Common myeloid progenitor, CD34-positive (primary cell): ENCODE results near the gene TMEM120A.

Experiments
- CTCF ChIA-PET: fragments of 350-600 bp; sonication (Branson Sonifier 250); formaldehyde crosslinking; loops from one replicate; lab custom pipeline; 2021; ENCODE audit warnings: antibody characterized with exemption; lab: Charles Lee
- POLR2A ChIA-PET: fragments of 350-600 bp; sonication (Branson Sonifier 250); formaldehyde crosslinking; loops from one replicate; lab custom pipeline; 2021; ENCODE audit warnings: antibody characterized with exemption; lab: Charles Lee
- DNase-seq, 3 donors: peaks; one replicate each; pipeline versions ENCODE4 v3.0.0 to v3.0.0-alpha.2; 2013
- H3K27ac ChIP-seq, 2 experiments: 1 replicate in 1 of 2; 2 replicates in 1 of 2; pipeline ENCODE4 v1.7.0; 2013; ENCODE audit warnings: inconsistent platforms in 2 of 2, low read length in 2 of 2, mild to moderate bottlenecking in 2 of 2, low read depth in 1 of 2, moderate library complexity in 1 of 2; ENCODE audit not compliant: severe bottlenecking in 2 of 2, insufficient read depth in 1 of 2, poor library complexity in 1 of 2
- H3K27me3 ChIP-seq, 5 experiments: replicated peaks in 2 of 5; 1 replicate in 3 of 5; 2 replicates in 2 of 5; pipeline versions ENCODE4 v1.6.1 to v1.7.0; 2013; ENCODE audit warnings: low read length in 4 of 5, mild to moderate bottlenecking in 2 of 5, moderate library complexity in 2 of 5, inconsistent platforms in 1 of 5; ENCODE audit not compliant: insufficient read depth in 5 of 5, control insufficient read depth in 4 of 5
- H3K36me3 ChIP-seq, 4 experiments: 1 replicate in 2 of 4; 2 replicates in 2 of 4; pipeline versions ENCODE4 v1.6.1 to v1.7.0; 2013; ENCODE audit warnings: low read length in 3 of 4, control low read depth in 1 of 4, mild to moderate bottlenecking in 1 of 4; ENCODE audit not compliant: control insufficient read depth in 4 of 4, insufficient read depth in 4 of 4
- H3K4me1 ChIP-seq, 4 experiments: 1 replicate in 3 of 4; 2 replicates in 1 of 4; pipeline versions ENCODE4 v1.6.1 to v1.7.1; 2013; ENCODE audit warnings: low read length in 3 of 4, mild to moderate bottlenecking in 3 of 4, control low read depth in 1 of 4, inconsistent platforms in 1 of 4, moderate library complexity in 1 of 4; ENCODE audit not compliant: control insufficient read depth in 4 of 4, insufficient read depth in 4 of 4; ENCODE audit errors: control extremely low read depth in 1 of 4
- H3K4me3 ChIP-seq, 7 experiments: 1 replicate in 4 of 7; 2 replicates in 3 of 7; pipeline versions ENCODE4 v1.5.1 to v1.7.0; 2013; ENCODE audit warnings: mild to moderate bottlenecking in 7 of 7, low read length in 6 of 7, moderate library complexity in 6 of 7, inconsistent platforms in 2 of 7, low read depth in 2 of 7, control low read depth in 1 of 7; ENCODE audit not compliant: insufficient read depth in 4 of 7, control insufficient read depth in 1 of 7; ENCODE audit errors: extremely low read depth in 1 of 7
- H3K9me3 ChIP-seq, 5 experiments: 1 replicate in 4 of 5; 2 replicates in 1 of 5; pipeline versions ENCODE4 v1.6.1 to v1.7.1; 2013; ENCODE audit warnings: low read length in 4 of 5, mild to moderate bottlenecking in 2 of 5, inconsistent platforms in 1 of 5, low read depth in 1 of 5, moderate library complexity in 1 of 5; ENCODE audit not compliant: control insufficient read depth in 4 of 5, insufficient read depth in 2 of 5; ENCODE audit errors: control extremely low read depth in 1 of 5
- WGBS: methylation state at CpG from one replicate; pipeline ENCODE4 v1.1.5; 2013; ENCODE audit not compliant: insufficient coverage; 5-methylcytosine and 5-hydroxymethylcytosine counted together

TMEM120A gene

DNA sequence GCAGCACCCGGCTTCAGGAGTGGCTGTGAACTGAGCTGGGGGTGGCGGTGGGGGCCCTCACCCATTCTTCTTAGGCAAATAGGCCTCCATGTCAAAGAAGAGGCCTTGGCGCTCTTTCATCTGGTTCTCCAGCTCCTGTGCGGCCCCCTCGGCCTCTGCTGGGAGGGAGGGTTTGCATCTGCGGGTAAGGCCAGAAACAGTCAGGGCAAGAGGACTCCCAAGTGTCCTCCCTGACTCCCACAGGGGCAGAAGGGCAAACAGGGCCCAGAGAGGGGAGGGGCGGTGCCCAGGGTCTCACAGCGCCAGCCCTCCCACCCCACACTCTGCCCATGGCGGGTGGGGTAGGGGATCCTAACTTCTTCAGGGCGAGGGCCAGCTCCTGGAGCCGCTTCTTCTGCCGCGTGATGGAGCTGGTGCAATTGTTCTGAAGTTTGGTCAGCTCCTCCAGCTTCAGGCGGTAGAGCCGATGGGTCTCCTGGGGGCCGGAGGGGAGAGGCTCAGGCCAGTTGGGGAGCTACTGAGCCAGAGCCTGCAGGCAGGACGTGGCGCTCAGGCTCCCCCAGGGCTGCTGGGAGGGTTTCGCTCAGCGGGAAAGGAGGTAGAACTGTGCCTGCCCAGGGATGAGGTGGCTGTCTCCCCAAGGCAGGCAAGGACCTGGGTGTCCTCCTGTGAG, 2.2 kb downstream of the TMEM120A start:
- ChIA-PET POLR2A (no interaction called here), CTCF (interaction anchor here (0.6 to 1.5 kb wide), 2 partner anchors 28 to 126 kb away, joined by 3 to 8 read pairs; no protein-coding TSS in a partner anchor)
- no peaks in the 10 kb centered on the region for H3K27me3 ChIP-seq
- no peak overlapping the region for H3K27ac ChIP-seq
- H3K9me3 ChIP-seq, result no peaks in the 10 kb centered on the region
- WGBS, result 97% methylated on average over 16 of the region's 20 CpGs
- H3K4me1 ChIP-seq, result peaks cover 0 to 21% (median 13%) of the 10 kb centered on the region in 4 experiments
- peaks cover 0 to 19% (median 8%) of the 10 kb centered on the region in 4 experiments for H3K36me3 ChIP-seq
- no peak overlapping the region for H3K4me3 ChIP-seq
- no peak for DNase-seq

GRCh38 chr7:75991531-75992082, 2.8 kb downstream of the TMEM120A start:
- Histone ChIP-seq H3K9me3 (no peaks in the 10 kb centered on the region), H3K36me3 (peaks cover 0 to 22% (median 10%) of the 10 kb centered on the region in 4 experiments), H3K27me3 (no peaks in the 10 kb centered on the region), H3K4me3 (no peak overlapping the region), H3K27ac (no peak overlapping the region), H3K4me1 (peaks cover 0 to 16% (median 13%) of the 10 kb centered on the region in 4 experiments)
- CTCF ChIA-PET, result interaction anchor here (0.6 kb wide), 1 partner anchor 18 kb away, joined by 3 read pairs; no protein-coding TSS in a partner anchor
- no peak for DNase-seq
- 100% methylated on average over 5 of the region's 9 CpGs for WGBS
- POLR2A ChIA-PET, result no interaction called here

GRCh38 chr7:75989500-75990388, 4.7 kb downstream of the TMEM120A start:
- no peak overlapping the region for H3K4me3 ChIP-seq
- POLR2A ChIA-PET, result no interaction called here
- H3K27me3 ChIP-seq, result no peaks in the 10 kb centered on the region
- no peak overlapping the region for H3K27ac ChIP-seq
- H3K36me3 ChIP-seq, result peaks cover 0 to 33% (median 15%) of the 10 kb centered on the region in 4 experiments
- DNase-seq, result no peak
- H3K9me3 ChIP-seq, result no peaks in the 10 kb centered on the region
- peaks cover 0 to 13% (median 10%) of the 10 kb centered on the region in 4 experiments for H3K4me1 ChIP-seq
- CTCF ChIA-PET, result interaction anchor here (1.3 kb wide), 1 partner anchor 31 kb away, joined by 3 read pairs; no protein-coding TSS in a partner anchor
- WGBS, result 96% methylated on average over 18 of the region's 21 CpGs

DNA sequence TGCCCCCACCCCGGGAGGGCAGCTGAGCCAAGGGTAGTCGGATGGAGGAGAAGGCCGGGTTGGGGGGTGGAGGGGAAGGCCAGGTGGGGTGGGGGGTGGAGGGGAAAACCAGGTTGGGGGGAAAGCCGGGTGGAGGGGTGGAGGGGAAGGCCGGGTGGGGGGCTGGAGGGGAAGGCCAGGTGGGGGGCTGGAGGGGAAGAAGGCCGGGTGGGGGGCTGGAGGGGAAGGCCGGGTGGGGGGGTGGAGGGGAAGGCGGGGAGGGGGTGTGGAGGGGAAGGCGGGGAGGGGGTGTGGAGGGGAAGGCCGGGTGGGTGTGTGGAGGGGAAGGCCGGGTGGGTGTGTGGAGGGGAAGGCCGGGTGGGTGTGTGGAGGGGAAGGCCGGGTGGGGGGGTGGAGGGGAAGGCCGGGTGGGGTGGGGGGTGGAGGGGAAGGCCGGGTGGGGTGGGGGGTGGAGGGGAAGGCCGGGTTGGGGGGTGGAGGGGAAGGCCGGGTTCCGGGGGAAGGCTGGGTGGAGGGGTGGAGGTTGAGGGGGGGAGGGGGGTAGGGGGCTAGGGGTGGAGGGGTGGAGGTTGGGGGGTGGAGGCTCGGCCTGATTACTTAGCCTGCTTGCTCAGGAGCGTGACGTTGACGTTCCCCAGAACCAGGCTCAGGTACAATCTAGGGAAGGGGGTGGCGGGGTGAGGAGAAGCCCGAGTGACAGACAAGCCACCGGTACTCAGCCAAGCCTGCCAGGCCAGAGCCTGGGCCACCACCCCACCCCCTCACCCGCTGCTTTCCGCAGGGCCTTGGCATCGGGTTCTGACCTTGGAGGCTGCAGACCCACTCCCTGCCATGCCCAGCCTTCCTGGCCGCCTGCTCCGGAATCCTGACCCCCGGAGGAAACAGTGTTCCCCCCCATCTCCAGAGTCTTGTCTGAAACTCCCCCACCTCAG, 5.6 kb downstream of the TMEM120A start:
- Histone ChIP-seq H3K36me3 (peaks cover 0 to 42% (median 19%) of the 10 kb centered on the region in 4 experiments), H3K9me3 (no peaks in the 10 kb centered on the region), H3K4me3 (no peak overlapping the region), H3K27me3 (no peaks in the 10 kb centered on the region), H3K4me1 (peaks cover 0 to 6% (median 4%) of the 10 kb centered on the region in 4 experiments), H3K27ac (no peak overlapping the region)
- ChIA-PET POLR2A (no interaction called here), CTCF (interaction anchor here (1.3 kb wide), 1 partner anchor 32 kb away, joined by 3 read pairs; no protein-coding TSS in a partner anchor)
- no peak for DNase-seq
- WGBS, result 93% methylated on average over 11 of the region's 31 CpGs

GRCh38 chr7:75987805-75988567, 6.4 kb downstream of the TMEM120A start:
- ChIA-PET POLR2A (no interaction called here), CTCF (no interaction called here)
- Histone ChIP-seq H3K27me3 (no peaks in the 10 kb centered on the region), H3K36me3 (peaks cover 0 to 49% (median 21%) of the 10 kb centered on the region in 4 experiments), H3K9me3 (no peaks in the 10 kb centered on the region), H3K4me3 (no peak overlapping the region), H3K4me1 (no peaks in the 10 kb centered on the region), H3K27ac (no peak overlapping the region)
- WGBS, result 96% methylated on average over 19 of the region's 30 CpGs
- DNase-seq, result no peak
